Loucy (cell line): ENCODE data around the gene PNMT.

Source experiments
- H2AFZ ChIP-seq: fragments of 200-600 bp; sonication (generic); 2 replicates; pipeline ENCODE4 v1.6.0; 2016; ENCODE audit warnings: antibody characterized with exemption, mild to moderate bottlenecking, low read length, moderate library complexity
- H3F3A ChIP-seq: fragments of 200-600 bp; 2 replicates; pipeline ENCODE4 v1.6.0; 2016; ENCODE audit warnings: antibody characterized with exemption, low read depth, mild to moderate bottlenecking
- H3K27me3 ChIP-seq: fragments of 200-600 bp; sonication (generic); 2 replicates; pipeline ENCODE4 v1.6.1; 2014; ENCODE audit warnings: low read length, mild to moderate bottlenecking; ENCODE audit not compliant: insufficient read depth, poor library complexity, severe bottlenecking
- H3K36me3 ChIP-seq: fragments of 200-600 bp; sonication (generic); 2 replicates; pipeline ENCODE4 v1.6.1; 2016; ENCODE audit warnings: low read length; ENCODE audit not compliant: insufficient read depth
- H3K4me1 ChIP-seq: fragments of 200-600 bp; sonication (generic); 2 replicates; pipeline ENCODE4 v1.5.1; 2014; ENCODE audit warnings: low read length, mild to moderate bottlenecking; ENCODE audit not compliant: insufficient read depth, poor library complexity, severe bottlenecking
- H3K4me2 ChIP-seq: fragments of 200-600 bp; sonication (generic); 2 replicates; pipeline ENCODE4 v1.6.0; 2014; ENCODE audit warnings: antibody characterized with exemption, low read length, low read depth, mild to moderate bottlenecking; ENCODE audit not compliant: poor library complexity, severe bottlenecking
- H3K4me3 ChIP-seq: fragments of 200-600 bp; sonication (generic); 2 replicates; pipeline ENCODE4 v1.5.1; 2014; ENCODE audit warnings: low read length, mild to moderate bottlenecking, mixed read lengths; ENCODE audit not compliant: poor library complexity, severe bottlenecking
- H3K79me2 ChIP-seq: fragments of 200-600 bp; sonication (generic); 2 replicates; pipeline ENCODE4 v1.6.1; 2014; ENCODE audit warnings: low read length; ENCODE audit not compliant: insufficient read depth
- H3K9ac ChIP-seq: fragments of 200-600 bp; sonication (generic); 2 replicates; pipeline ENCODE4 v1.6.0; 2014; ENCODE audit warnings: mild to moderate bottlenecking, low read depth, low read length, moderate library complexity; ENCODE audit not compliant: poor library complexity, severe bottlenecking
- H3K9me2 ChIP-seq: fragments of 200-600 bp; sonication (generic); replicated peaks from 2 replicates; pipeline ENCODE4 v1.6.1; 2016; ENCODE audit warnings: low read depth, low read length, mixed read lengths
- H3K9me3 ChIP-seq: fragments of 200-600 bp; sonication (generic); 2 replicates; pipeline ENCODE4 v1.6.1; 2014; ENCODE audit warnings: mild to moderate bottlenecking, antibody characterized with exemption, low read length, low read depth; ENCODE audit not compliant: insufficient read depth
- H4K20me1 ChIP-seq: fragments of 200-600 bp; sonication (generic); 2 replicates; pipeline ENCODE4 v1.6.0; 2014; ENCODE audit warnings: antibody characterized with exemption, low read length, mild to moderate bottlenecking; ENCODE audit not compliant: insufficient read depth, poor library complexity, severe bottlenecking
- CTCF ChIP-seq: fragments of 200-600 bp; sonication (generic); conservative IDR thresholded peaks from 2 replicates; pipeline ENCODE4 v1.5.1; 2014; ENCODE audit warnings: mild to moderate bottlenecking, antibody characterized with exemption, low read length
- EZH2phosphoT487 ChIP-seq: fragments of 200-600 bp; IDR thresholded peaks from 2 replicates; pipeline ENCODE4 v1.6.1; 2018; ENCODE audit warnings: antibody characterized with exemption, mild to moderate bottlenecking, moderate library complexity, borderline replicate concordance

The PNMT gene

GRCh38 chr17:39648616-39649366, 19.5 kb upstream of the PNMT start:
- H3K79me2 ChIP-seq = peaks cover 33% of the 10 kb centered on the region
- no peak overlapping the region for H2AFZ ChIP-seq
- no peak overlapping the region for H3K4me2 ChIP-seq
- H3K9me3 ChIP-seq = no peaks in the 10 kb centered on the region
- no peaks in the 10 kb centered on the region for H3K9me2 ChIP-seq
- H4K20me1 ChIP-seq = peaks cover 6% of the 10 kb centered on the region
- no peaks in the 10 kb centered on the region for H3K4me1 ChIP-seq
- no peaks in the 10 kb centered on the region for H3F3A ChIP-seq
- H3K36me3 ChIP-seq = no peaks in the 10 kb centered on the region
- H3K27me3 ChIP-seq = no peaks in the 10 kb centered on the region
- H3K4me3 ChIP-seq = no peak overlapping the region
- TF ChIP-seq EZH2phosphoT487 = no peak
- TF ChIP-seq CTCF = no peak
- H3K9ac ChIP-seq = no peak overlapping the region

- H3K79me2 ChIP-seq = peaks cover 21% of the 10 kb centered on the region
- H3K4me3 ChIP-seq = no peak overlapping the region
- no peaks in the 10 kb centered on the region for H3K4me1 ChIP-seq
- no peaks in the 10 kb centered on the region for H3K9me3 ChIP-seq
- H3K9ac ChIP-seq = no peak overlapping the region
- no peaks in the 10 kb centered on the region for H3K9me2 ChIP-seq
- no peak overlapping the region for H2AFZ ChIP-seq
- H3K27me3 ChIP-seq = no peaks in the 10 kb centered on the region
- H3K4me2 ChIP-seq = no peak overlapping the region
- no peaks in the 10 kb centered on the region for H4K20me1 ChIP-seq
- TF ChIP-seq CTCF (no peak), EZH2phosphoT487 (no peak)
- no peaks in the 10 kb centered on the region for H3K36me3 ChIP-seq
- no peaks in the 10 kb centered on the region for H3F3A ChIP-seq
These were observed 18.1 kb upstream of the PNMT start for GRCh38 chr17:39650121-39650579.

- Histone ChIP-seq H3K9me3 (no peaks in the 10 kb centered on the region), H3K9me2 (no peaks in the 10 kb centered on the region), H3K4me1 (no peaks in the 10 kb centered on the region), H3F3A (no peaks in the 10 kb centered on the region), H3K4me3 (no peak overlapping the region), H3K79me2 (peaks cover 9% of the 10 kb centered on the region; the same call in 1 of the 2 replicates), H3K36me3 (peaks cover 3% of the 10 kb centered on the region; the same call in 1 of the 2 replicates), H2AFZ (no peak overlapping the region), H4K20me1 (no peaks in the 10 kb centered on the region), H3K9ac (no peak overlapping the region), H3K27me3 (no peaks in the 10 kb centered on the region), H3K4me2 (no peak overlapping the region)
- TF ChIP-seq CTCF (no peak), EZH2phosphoT487 (no peak)
These were observed 16.2 kb upstream of the PNMT start for GRCh38 chr17:39651923-39652586.
